C1 segment of cervical spinal cord (tissue), 14 donors: ENCODE measurements around the gene TMEM245.
A peak's percentile ranks its signal among the peaks of the same experiment; 100 is the strongest.

Experiments
- DNase-seq, 14 donors: peaks; one replicate each; lab custom pipeline; 2025; lab: John Stamatoyannopoulos, UW

Gene TMEM245

DNA sequence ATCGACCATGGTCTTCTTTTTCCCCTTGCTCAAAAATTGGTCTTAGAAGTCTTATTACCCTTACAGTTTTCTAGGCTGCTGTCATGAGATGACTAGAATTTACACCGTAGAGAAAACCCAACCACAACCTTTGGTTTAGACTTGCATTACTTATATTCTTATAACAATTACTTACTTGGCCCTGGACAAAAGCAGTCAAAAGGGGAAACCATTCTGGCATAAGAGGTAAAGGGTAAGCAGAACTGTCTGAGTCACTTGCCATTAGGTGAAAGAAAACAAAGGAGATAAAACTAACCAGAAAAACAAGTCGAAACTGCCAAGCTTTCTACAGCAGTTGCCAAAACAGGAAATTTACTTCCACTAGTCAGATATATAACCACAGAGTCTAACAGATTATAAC lies 17.9 kb downstream of the TMEM245 start:
- DNase-seq, result no peak

DNA sequence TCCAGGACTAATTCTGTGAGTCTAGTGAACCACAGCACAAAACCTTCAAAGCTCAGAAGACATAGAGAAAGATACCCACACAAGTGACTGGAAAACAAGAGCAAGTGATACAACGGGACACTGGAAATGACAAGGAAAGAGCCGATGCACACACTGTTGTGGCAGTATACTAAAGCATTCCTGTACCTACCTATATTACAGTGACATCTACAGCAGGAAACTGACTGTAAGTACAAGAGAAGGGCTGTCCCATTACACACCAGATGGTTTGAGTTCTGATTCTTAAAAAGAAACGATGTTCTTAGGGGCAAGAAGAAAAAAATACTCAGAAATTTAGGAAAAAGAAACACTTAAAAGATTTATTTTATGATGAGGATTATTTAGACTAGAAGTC lies 18.5 kb downstream of the TMEM245 start:
- no peak for DNase-seq

DNA sequence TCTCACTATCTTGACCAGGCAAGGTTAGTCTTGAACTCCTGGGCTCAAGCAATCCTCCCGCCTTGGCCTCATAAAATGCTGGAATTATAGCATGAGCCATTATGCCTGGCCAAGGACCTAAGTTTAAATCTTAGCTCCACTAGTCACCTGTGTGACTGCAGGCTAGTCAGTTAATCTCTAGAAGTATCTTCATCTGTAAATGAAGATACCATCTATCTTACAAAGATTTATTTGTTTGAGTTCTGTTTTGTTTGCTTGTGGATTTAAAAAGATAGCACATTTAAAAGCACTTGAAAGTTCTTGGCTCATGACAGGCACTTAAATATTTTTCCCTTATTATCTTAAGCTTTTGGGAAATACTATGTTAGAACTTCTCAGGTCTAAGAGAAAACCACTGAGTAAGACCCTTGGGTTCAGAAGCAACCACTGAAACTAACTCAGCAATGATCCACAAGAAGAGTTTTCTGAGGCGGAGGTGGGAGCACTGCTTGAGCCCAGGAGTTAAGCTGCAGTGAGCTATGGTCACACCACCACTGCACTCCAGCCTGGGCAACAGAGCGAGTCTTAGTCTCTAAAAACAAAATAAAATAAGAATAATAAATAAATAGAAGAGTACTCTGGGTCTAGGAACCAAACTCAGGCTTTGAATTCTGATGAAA lies 19.1 kb downstream of the TMEM245 start:
- DNase-seq, result no peak

DNA sequence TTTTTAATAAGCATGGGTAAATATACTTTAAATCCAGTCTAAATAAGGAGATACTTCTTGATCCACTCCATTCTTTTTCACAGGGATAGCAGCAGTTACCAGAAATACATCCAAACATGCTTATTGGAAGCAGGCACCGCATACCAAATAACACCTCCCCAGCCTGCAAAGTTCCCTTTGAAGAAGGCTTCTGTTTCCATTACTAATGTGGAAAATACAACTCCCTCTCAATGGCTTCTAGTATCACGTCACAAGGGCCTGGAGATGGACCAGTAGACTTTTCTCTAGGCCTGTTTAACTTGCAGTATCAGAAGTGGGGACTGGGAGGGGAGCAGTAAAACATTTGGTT lies 20.8 kb downstream of the TMEM245 start:
- DNase-seq, result peak in 3 of 14 donors; percentile 8 to 59 (median 25)

DNA sequence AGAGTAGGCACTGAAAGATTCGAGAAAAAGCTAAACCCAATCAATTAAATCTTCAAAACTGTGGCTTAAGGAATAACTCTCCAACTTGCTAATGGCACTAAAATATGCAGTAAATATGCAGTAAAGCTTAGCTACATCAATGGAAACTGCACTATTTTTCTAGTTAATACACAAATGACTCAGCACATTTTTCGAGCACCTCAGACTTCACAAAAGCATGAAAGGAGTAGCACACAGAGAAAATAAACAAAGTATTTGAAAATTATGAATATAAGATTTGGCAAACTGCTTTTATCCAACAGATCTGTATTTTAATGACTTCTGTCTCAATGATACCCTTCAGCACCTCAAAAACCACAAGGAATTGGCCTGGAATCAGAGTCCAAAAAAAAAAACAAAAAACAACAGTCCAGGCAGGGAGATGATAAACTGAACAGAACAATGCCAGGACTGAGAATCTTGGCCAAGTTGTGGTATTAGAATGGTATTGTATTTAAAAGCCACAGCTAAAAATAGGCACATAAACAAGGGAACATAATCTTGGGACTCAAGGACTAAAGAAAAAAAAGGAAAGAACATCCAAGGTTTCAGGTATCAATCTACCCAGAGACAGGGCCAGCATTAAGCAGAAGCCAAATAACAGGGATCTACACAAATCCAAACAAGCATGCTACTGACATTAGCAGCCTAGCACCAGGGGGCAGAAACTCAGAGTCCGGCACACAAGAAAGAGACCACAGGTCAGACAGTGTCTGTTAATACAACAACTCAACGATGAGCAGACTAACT lies 21.4 kb downstream of the TMEM245 start:
- DNase-seq, result peak in 4 of 14 donors; percentile 16 to 59 (median 22)

DNA sequence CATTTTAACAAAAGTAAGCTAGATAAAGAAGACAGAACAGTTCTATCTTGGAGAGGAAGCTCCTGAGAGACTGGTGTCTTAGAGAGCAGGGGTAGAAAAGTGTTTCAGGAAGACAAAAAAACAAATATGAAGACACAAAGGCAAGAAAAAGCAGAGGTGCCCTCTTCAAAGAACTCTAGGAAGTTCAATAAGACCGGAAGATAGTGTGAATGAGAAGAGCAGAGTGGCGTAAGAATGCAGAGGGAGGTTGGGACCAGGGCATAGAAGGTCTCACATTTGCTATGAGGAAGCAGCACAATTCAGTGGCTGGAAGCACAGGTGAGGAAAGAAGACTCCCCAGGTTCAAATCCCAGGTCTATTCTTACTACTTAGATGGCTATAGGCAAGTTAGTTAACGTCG lies 22.6 kb downstream of the TMEM245 start:
- DNase-seq, result no peak

DNA sequence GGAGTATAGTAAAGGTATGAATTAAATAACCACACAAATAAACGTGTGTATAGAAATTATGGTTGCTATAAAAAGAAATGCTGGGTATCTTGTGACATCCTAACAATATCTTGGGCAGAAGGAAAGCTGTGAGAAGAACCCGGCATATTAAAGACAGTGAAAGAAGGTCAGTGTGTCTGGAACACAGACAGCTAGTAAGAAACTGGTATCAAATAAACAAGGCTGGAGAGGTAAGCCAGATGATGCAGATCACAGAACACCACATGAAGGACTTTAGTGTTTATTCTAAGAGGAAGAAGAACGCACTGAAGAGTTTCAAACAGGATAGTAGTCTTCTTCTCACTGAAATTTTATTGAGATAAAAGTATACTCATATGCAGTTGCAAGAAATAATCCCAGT lies 24.4 kb downstream of the TMEM245 start:
- DNase-seq, result no peak

DNA sequence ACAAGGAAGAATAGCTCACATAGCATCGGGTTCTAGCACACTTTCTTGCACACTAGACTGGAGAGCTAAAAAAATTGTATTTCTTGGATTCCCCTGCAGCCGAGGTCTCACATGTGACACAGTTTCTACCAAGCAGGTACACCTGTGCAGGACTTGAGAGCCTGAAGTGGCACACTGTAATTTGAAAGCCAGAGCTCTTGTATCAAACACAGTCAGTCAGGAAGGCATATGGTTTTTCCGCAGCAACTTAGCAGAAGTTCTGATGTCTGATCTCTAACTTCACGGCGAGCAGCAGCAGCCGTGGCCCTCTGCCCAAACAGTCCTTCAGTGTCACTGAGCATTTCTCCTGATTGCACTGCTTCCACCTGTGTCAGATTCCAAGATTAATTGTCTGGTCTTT lies 25.5 kb downstream of the TMEM245 start:
- no peak for DNase-seq

DNA sequence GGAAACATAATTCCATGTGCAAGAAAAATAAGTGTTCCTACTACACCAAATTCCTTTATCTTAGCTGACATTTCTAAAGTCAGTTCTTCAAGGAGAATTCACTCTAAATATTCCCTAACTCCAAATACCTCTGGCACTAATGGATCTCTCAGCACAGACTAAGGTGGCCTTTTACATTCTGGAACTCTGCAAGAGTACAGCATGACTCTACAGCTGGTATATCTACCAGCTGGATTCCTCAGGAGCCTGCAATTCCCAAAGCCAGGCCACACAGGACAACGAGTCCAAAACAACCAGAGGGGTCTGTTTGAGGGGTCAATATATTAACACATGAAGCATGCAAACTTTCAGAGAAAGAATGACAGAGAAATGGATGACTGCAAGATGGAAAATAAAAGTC lies 27.2 kb downstream of the TMEM245 start:
- no peak for DNase-seq

DNA sequence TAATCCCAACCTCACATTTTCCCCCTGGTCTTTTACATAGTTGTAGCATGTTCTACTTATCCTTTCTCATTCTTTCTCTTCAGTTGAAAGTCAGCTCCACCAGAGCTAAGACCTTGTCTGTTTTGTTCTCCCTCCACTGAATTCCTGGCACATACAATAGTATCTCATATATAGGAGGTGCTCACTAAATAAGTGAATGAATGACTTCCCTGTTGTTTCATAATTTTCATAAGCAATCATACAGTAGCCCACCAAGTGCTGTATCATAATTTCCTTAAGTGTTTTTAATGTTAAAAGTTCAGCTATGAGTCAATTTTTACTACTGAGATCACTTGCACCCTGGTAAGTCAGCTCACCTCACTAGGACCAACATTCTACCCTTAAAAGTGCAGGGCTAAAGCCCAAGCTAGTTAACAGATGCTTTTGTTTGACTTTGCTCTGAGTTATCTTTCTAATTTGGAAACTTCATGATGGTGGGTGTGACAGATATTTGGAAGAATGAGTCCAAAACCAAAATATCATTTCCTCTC lies 27.6 kb downstream of the TMEM245 start:
- no peak for DNase-seq

DNA sequence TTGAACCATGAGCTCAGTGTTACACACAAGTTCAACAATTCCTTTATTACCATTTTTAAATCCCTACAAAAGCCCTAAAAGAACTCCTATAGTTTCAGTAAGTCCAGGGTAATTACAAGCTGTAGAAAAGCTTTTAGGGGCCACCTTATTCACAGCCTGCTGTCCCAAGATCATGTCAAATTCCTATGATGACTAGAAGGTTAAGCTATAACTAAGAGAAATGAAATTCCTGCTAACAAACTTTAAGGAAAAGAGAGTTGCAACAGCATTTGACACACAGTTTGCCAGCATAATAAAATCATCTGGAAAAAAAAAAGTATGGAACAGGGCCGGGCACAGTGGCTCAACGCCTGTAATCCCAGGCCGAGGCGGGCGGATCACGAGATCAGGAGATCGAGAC lies 31.5 kb downstream of the TMEM245 start:
- no peak for DNase-seq

DNA sequence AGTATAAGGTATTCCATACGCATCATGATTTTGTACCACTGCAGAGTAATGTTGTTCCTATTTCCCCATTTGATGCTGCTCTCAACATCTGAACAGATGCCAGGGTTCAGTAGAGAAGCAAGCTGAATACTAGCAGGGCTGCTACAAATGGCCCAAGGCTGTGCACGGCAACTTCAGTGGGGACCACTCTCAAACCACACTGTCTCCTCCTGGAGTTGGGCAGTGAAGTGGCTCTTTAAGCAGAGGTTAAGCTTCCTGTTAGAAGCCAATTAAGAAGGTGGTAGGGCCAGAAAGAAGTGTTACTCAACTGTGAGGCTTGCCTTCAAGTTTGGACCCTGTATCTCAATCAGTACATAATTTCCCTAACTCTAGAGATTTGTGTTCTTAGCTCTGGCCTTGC lies 32.0 kb downstream of the TMEM245 start:
- DNase-seq, result no peak

DNA sequence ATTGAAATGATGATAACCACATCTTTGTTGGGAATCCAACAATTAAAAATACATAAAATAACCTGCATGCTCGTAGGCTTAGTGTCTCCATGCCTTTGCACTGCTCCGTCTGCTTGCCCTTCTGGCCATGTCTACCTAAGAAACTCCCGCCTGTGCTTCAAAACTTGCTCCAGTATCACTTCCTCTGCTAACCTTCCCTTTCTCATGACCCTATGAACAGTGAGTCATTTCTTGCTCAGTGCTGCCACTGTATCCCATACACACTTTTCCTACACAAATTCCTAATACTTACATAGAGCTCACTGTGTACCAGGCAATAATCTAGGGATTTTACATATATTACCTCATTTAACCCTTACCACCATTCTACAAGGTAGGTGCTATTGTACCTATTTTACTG lies 33.5 kb downstream of the TMEM245 start:
- no peak for DNase-seq

DNA sequence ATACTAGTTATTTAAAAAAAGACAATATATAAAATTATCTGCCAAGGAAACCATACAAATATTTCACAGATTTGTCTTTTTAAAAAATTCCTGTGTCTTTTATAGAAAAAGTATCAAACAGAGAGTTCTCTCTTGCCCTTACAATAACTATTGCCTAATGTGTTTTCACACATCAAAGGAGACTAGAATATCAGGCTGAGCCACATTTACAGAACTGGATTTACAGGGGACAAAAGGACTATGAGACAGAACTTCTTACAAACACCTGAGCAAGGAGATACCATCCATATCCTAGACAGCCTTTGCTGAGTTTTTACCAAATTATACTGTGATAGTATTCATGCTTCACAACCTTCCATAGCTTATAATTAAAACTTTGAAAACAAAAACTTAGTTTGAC lies 34.2 kb downstream of the TMEM245 start:
- DNase-seq, result no peak

DNA sequence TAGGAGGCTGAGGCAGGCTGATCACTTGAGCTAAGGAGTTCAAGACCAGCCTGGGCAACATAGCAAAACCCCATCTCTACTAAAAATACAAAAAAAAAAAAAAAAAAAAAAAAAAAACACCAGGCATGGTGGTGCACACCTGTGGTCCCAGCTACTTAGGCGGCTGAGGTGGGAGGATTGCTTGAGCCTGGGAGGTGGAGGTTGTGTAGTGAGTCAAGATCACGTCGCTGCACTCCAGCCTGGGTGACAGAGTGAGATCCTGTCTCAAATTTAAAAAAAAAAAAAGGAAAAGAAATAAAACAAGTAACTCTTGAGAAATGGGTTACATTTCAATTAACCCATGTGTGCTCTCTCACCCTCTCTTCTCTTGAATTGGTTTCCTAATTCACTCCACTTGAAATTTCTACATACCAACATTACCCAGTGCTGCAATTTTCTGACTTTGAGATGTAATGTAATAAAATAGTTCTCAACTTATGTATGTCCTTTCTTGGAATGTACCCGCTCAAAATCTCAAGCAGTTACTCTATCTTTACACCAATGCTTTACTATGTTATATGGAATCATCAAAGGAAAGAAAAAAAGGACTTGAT lies 35.8 kb downstream of the TMEM245 start:
- DNase-seq, result no peak

DNA sequence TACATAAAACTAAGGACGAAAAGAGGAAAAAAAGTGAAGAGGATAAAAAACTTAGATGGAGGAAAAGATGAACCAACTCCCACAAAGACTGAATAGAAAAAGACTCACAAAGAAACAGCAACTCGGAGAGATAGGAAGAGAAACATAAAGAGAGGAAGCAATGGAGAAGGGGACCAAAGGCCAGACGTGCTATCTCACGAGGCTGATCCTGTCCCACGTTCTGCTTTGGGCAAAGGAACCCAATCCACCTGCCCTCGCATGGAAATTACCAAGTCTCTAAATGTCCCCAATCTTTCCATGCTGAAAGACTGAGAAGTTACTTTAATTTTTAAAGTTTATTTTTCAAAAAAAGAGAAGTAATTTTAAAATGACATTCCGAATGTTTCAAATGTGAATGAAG lies 36.6 kb downstream of the TMEM245 start:
- no peak for DNase-seq

DNA sequence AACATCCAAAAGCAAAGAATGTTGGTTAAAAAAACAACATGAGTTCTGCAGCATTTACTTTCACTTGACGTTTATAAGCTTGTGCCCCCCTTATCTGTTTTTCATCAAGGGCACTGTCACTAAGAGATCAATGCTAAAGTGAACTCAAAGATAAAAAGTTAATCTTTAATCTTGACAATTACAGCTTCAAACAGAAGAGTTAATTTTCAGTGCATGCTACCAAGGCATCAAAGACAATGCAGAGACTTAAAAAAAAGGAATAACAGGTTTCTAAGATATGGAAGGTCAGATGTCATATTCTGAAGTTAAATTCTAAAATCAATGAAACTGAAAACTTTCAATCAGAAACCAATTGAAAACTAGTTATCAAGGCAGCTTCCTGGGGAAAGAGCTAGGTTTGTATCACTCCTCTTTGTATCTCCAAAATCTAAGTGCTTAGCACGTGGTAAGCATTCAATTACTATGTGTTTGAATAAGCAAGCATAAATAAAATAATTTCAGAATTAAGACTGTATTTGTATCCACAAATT lies 37.6 kb downstream of the TMEM245 start:
- no peak for DNase-seq

DNA sequence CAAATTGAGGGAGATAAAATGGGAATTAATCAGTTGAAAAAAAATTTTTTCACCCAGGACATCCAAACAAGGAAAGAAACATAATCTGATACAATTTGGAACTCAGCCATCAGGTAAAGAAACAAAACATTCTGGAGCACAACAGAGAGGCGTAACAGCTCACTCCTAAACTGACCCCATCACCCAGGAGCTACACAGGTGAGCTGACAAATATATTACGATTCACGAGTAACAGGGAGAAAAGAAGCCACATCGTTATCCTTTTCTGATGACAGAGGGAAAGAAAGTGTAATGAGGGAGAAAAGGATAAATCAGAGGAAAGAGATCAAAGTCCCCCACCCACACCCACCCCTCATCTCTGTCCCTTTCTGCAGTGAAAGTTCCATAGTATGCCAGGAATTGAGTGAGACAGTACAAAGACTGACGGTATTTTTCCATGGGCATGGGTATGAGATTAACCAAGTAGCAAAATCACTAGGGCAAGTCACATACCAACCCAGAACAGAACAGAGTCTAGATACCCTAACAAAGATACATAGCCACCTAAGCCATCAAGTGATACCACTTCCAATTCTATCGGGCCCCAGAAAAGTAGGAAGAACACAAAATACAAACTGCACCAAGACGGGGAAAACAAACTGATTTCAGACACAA lies 45.4 kb downstream of the TMEM245 start:
- no peak for DNase-seq

DNA sequence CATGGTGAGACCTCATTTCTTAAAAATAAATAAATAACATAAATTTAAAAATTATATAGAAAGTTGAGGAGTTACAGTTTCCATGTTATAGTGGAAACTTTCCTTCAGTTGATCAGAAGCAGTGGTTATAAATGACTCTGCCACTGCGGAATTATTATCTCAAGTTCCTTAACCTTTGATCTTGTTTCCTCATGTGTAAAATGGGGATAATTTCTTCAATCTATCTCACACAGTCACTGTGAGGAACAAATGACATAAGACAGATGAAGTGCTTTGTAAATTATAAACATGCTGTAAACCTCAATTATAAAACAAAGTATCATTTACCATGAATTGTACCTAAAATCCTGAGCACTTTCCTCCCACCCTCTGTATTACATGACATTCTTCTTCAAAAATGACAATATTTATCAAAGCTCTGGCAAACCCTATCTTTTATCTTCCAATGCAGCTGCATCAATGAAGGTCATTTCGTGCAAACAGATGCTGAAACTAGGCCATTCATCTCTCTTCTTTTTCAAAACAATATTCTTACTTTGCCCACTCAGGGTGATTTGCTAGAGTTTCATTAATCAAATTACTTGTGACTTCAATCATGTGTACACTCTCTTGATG lies 46.8 kb downstream of the TMEM245 start:
- no peak for DNase-seq

DNA sequence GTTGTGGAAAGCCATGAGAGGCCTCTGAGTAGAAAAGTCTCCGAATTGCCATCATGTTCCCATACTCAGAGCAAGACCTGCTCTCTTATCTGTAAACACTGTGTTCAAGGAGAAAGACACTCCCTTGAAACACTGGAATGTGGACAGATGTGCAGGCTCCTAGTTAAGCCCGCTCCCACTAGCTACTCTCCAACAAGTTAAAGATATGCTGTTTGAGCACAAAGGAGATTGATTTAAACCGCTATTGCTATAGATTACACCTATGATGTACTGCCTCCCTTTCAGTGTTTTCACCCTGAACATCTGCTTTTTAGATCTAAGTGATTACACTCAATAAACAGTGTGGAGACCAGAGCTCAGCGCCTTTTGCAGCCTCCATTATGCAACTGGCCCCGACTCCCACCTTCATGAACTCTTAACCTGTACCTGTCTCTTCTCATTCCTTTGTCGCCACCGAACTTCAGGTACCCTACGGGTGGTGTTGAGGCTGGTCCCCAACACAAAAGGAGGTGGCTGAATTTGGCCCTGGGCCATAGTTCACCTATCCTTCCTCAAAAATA lies 47.5 kb downstream of the TMEM245 start:
- no peak for DNase-seq

DNA sequence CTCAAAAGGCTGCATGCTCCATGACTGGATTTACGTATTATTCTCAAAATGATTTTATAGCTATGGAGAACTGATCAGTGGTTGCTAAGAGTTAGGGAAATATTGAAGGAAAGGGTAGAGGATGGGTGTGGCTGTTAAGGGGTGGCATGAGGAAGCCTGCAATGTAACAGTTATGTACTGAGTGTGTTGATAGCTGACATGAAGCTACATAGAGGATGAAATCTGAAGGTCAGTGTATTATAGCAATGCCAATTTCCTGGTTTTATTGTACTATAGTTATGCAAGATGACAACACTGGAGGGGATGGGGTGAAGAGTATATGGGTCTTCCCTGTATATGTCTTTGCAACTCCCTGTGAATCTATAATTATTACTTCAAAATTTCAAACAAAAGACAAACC lies 51.0 kb downstream of the TMEM245 start:
- DNase-seq, result no peak
